IMR-90 (cell line): ENCODE measurements around the gene RASD2. TPM values are rescaled to one million over a fixed set of nuclear protein-coding genes. Genes with fewer than 3 reads are reported as not detected.

ENCODE experiments used
- ATAC-seq: fragments of 200-7000 bp; cut with Tn5 transposase; 2 replicates; pipeline ENCODE4 v1.9.1; 2020; ENCODE audit warnings: low read depth, mild to moderate bottlenecking, moderate library complexity
- BruUV-seq: library from RNA; stranded (reverse); fragments of 400-500 nt; replicated peaks from 2 replicates; lab custom pipeline; 2021; lab: Mats Ljungman, UMichigan
- CTCF ChIA-PET: fragments of 300-600 bp; formaldehyde crosslinking; extraction: SDS; loops from one replicate; lab custom pipeline; 2021; ENCODE audit warnings: antibody characterized with exemption; lab: Yijun Ruan, JAX
- POLR2A ChIA-PET: fragments of 300-600 bp; sonication (Branson Sonifier 250); formaldehyde crosslinking; loops from one replicate; lab custom pipeline; 2022; ENCODE audit warnings: antibody characterized with exemption; ENCODE audit not compliant: unreplicated experiment; lab: Charles Lee
- DNase-seq: peaks from one replicate; pipeline ENCODE4 v3.0.0; 2013
- H2AFZ ChIP-seq: replicated peaks from 2 replicates; pipeline ENCODE3; 2013; ENCODE audit warnings: low read length, mild to moderate bottlenecking; ENCODE audit not compliant: poor library complexity
- H2AK5ac ChIP-seq: 2 replicates; pipeline ENCODE4 v1.6.1; 2013; ENCODE audit warnings: low read depth, low read length, inconsistent platforms
- H2AK9ac ChIP-seq: replicated peaks from 2 replicates; pipeline ENCODE3; 2013; ENCODE audit warnings: mild to moderate bottlenecking, low read depth, low read length, moderate library complexity; ENCODE audit not compliant: poor library complexity
- H2BK120ac ChIP-seq: 2 replicates; pipeline ENCODE4 v1.6.1; 2013; ENCODE audit warnings: low read depth, low read length, inconsistent platforms
- H2BK15ac ChIP-seq: 3 replicates; pipeline ENCODE4 v1.6.1; 2013; ENCODE audit warnings: low read depth, low read length, inconsistent platforms
- H2BK20ac ChIP-seq: 2 replicates; pipeline ENCODE4 v1.6.1; 2013; ENCODE audit warnings: low read depth, mild to moderate bottlenecking, inconsistent platforms, low read length, moderate library complexity
- H2BK5ac ChIP-seq: 2 replicates; pipeline ENCODE4 v1.6.1; 2013; ENCODE audit warnings: mild to moderate bottlenecking, low read depth, low read length, inconsistent platforms; ENCODE audit not compliant: poor library complexity, severe bottlenecking
- H3K14ac ChIP-seq: replicated peaks from 2 replicates; pipeline ENCODE4 v1.6.1; 2013; ENCODE audit warnings: low read depth, low read length, inconsistent platforms
- H3K18ac ChIP-seq: 2 replicates; pipeline ENCODE4 v1.6.1; 2013; ENCODE audit warnings: low read depth, low read length, control low read depth
- H3K23ac ChIP-seq: 2 replicates; pipeline ENCODE4 v1.6.1; 2013; ENCODE audit warnings: low read depth, low read length, inconsistent platforms
- H3K27ac ChIP-seq: 2 replicates; pipeline ENCODE4 v1.5.1; 2013; ENCODE audit warnings: mild to moderate bottlenecking, control low read depth, low read length; ENCODE audit not compliant: insufficient read depth
- H3K27me3 ChIP-seq: 2 replicates; pipeline ENCODE4 v1.6.1; 2013; ENCODE audit warnings: low read length; ENCODE audit not compliant: control insufficient read depth, insufficient read depth
- H3K36me3 ChIP-seq: 2 replicates; pipeline ENCODE4 v1.6.1; 2013; ENCODE audit warnings: low read length, mixed read lengths; ENCODE audit not compliant: control insufficient read depth, insufficient read depth
- H3K4ac ChIP-seq: 2 replicates; pipeline ENCODE4 v1.6.1; 2013; ENCODE audit warnings: low read depth, low read length, inconsistent platforms
- H3K4me1 ChIP-seq: 2 replicates; pipeline ENCODE4 v1.6.1; 2013; ENCODE audit warnings: low read length, mixed read lengths; ENCODE audit not compliant: control insufficient read depth, insufficient read depth
- H3K4me2 ChIP-seq: 2 replicates; pipeline ENCODE4 v1.6.1; 2013; ENCODE audit warnings: low read depth, mild to moderate bottlenecking, control low read depth, low read length, moderate library complexity
- H3K4me3 ChIP-seq: 2 replicates; pipeline ENCODE4 v1.5.1; 2013; ENCODE audit warnings: low read depth, mild to moderate bottlenecking, control low read depth, low read length, moderate library complexity; ENCODE audit not compliant: insufficient read depth
- H3K56ac ChIP-seq: 2 replicates; pipeline ENCODE4 v1.6.1; 2013; ENCODE audit warnings: low read length, inconsistent platforms; ENCODE audit not compliant: insufficient read depth; ENCODE audit errors: extremely low read depth
- H3K79me1 ChIP-seq, 2 experiments: 2 replicates each; pipeline ENCODE4 v1.6.1; 2013; ENCODE audit warnings: low read length in 2 of 2, inconsistent platforms in 1 of 2, low read depth in 1 of 2
- H3K9ac ChIP-seq: 2 replicates; pipeline ENCODE4 v1.6.1; 2013; ENCODE audit warnings: low read depth, low read length, control low read depth
- H3K9me1 ChIP-seq: 2 replicates; pipeline ENCODE4 v1.6.1; 2013; ENCODE audit warnings: low read length, inconsistent platforms; ENCODE audit not compliant: insufficient read depth
- H3K9me3 ChIP-seq: 2 replicates; pipeline ENCODE4 v1.6.1; 2013; ENCODE audit warnings: low read length; ENCODE audit not compliant: control insufficient read depth, insufficient read depth
- H4K20me1 ChIP-seq: 2 replicates; pipeline ENCODE4 v1.6.1; 2013; ENCODE audit warnings: low read length, inconsistent platforms; ENCODE audit not compliant: insufficient read depth
- H4K5ac ChIP-seq: 2 replicates; pipeline ENCODE4 v1.6.1; 2013; ENCODE audit warnings: mild to moderate bottlenecking, low read depth, low read length, control low read depth
- H4K8ac ChIP-seq, 2 experiments: 2 replicates each; pipeline ENCODE4 v1.6.1; 2013; ENCODE audit warnings: low read depth in 2 of 2, low read length in 2 of 2, control low read depth in 1 of 2, inconsistent platforms in 1 of 2
- H4K91ac ChIP-seq: 2 replicates; pipeline ENCODE4 v1.6.1; 2013; ENCODE audit warnings: low read depth, low read length, inconsistent platforms; ENCODE audit not compliant: insufficient read depth
- CHD1 ChIP-seq: IDR thresholded peaks from 2 replicates; pipeline ENCODE4 v1.6.1; 2012; ENCODE audit warnings: low read depth, low read length, improper control_type of control experiment
- RCOR1 ChIP-seq: IDR thresholded peaks from 2 replicates; pipeline ENCODE4 v1.6.1; 2012; ENCODE audit warnings: mild to moderate bottlenecking, low read length, improper control_type of control experiment; ENCODE audit not compliant: insufficient replicate concordance
- WGBS, 2 experiments: methylation state at CpG; one replicate each; pipeline versions ENCODE4 v1.1.5 to v1.1.7; 2013; ENCODE audit warnings: missing lambda C conversion rate in 2 of 2; ENCODE audit not compliant: insufficient read length in 1 of 2; ENCODE audit errors: extremely low coverage in 2 of 2; 5-methylcytosine and 5-hydroxymethylcytosine counted together
- dilution Hi-C: fragments of 300-500 bp; cut with HindIII; formaldehyde crosslinking; loops from one replicate; pipeline ENCODE4 v1.14.3; 2018; ENCODE audit warnings: low sequenced_read_pairs; ENCODE audit not compliant: unreplicated experiment
- in situ Hi-C: fragments of 300-500 bp; cut with MboI; formaldehyde crosslinking; loops from 3 replicates; pipeline ENCODE4 v1.14.3; 2019; ENCODE audit warnings: low sequenced_read_pairs, inconsistent platforms, mixed read lengths
- intact Hi-C: fragments of 100-400 bp; cut with micrococcal nuclease; formaldehyde crosslinking; loops from 2 replicates; pipeline ENCODE4 v1.10.0; 2022
- polyA plus RNA-seq, 3 experiments: library from polyadenylated mRNA; depleted of rRNA; stranded (reverse); fragments of >200 nt; gene quantifications; 2 replicates each; pipeline ENCODE4 v1.2.3, GENCODE V29; 2012; ENCODE audit warnings: low replicate concordance in 1 of 3
- total RNA-seq: library from RNA; depleted of rRNA; stranded (reverse); fragments of >200 nt; gene quantifications from 2 replicates; pipeline ENCODE4 v1.2.3, GENCODE V29; 2012

The RASD2 gene
- total and polyA plus RNA-seq, 2 of the 4 experiments (the other 2 are of a cell fraction) = under 0.01 to 0.32 TPM

DNA sequence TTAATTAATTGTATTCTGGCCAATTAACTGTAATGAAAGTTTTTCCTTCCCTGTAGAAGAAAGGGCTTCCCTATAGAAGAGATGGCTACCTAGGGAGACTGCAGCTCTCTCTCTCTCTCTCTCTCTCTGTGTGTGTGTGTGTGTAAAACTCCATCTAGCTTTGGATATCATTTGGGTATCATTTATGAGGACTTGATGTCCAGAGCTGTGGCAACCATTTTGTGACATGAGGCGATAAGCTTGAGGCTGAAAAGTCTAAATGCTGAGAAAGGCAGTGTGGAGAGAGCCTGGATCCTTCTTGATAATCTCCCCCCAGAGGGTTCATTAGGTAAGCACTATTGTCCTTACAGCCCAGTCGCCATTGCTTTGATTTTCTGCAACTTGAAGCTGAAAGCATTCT lies 30.7 kb upstream of the RASD2 start:
- BruUV-seq = no TSS peak
- Histone ChIP-seq H3K27ac (no peak overlapping the region; the same call in 1 of the 2 replicates), H3K4me1 (peaks cover 17% of the 10 kb centered on the region)

More for the DNA sequence above, 30.7 kb upstream of the RASD2 start:
- peak overlapping the region; percentile 64; the same call in 1 of the 2 replicates for H3K4ac ChIP-seq
- WGBS, 2 experiments = no CpG with 5 or more reads among the region's 2 CpGs
- H2BK5ac ChIP-seq = no peak overlapping the region
- peak overlapping the region; percentile 32 for H2AK5ac ChIP-seq
- no peaks in the 10 kb centered on the region for H3K79me1 ChIP-seq
- DNase-seq (no peak), ATAC-seq (no peak)
- ChIA-PET POLR2A (interaction anchor here (0.6 kb wide), 1 partner anchor 42 kb away, joined by 3 read pairs; no protein-coding TSS in a partner anchor), CTCF (no interaction called here)
- no peaks in the 10 kb centered on the region for H3K36me3 ChIP-seq
- H3K9me1 ChIP-seq = no peaks in the 10 kb centered on the region; the same call in 1 of the 2 replicates
- intact Hi-C loops = no loop called here
- no peak overlapping the region for H3K4me2 ChIP-seq
- H3K14ac ChIP-seq = peak overlapping the region; percentile 39; the same call in 1 of the 2 replicates
- peak overlapping the region; percentile 96; the same call in 1 of the 3 replicates for H2BK15ac ChIP-seq
- H2BK120ac ChIP-seq = peak overlapping the region; percentile 42; the same call in 1 of the 2 replicates
- no peaks in the 10 kb centered on the region for H3K27me3 ChIP-seq
- H2AK9ac ChIP-seq = no peak overlapping the region
- TF ChIP-seq RCOR1 (no peak), CHD1 (no peak)
- no peaks in the 10 kb centered on the region for H3K9me3 ChIP-seq
- H3K4me3 ChIP-seq = no peak overlapping the region
- no peak overlapping the region for H3K9ac ChIP-seq
- peak overlapping the region; percentile 31; the same call in 1 of the 2 replicates for H4K91ac ChIP-seq
- no peaks in the 10 kb centered on the region for H4K20me1 ChIP-seq
- H4K5ac ChIP-seq = no peak overlapping the region
- H2AFZ ChIP-seq = peak overlapping the region; percentile 79
- peak overlapping the region; percentile 20; the same call in 1 of the 2 replicates for H2BK20ac ChIP-seq
- dilution Hi-C loops = no loop called here
- H3K56ac ChIP-seq = no peak overlapping the region
- H3K18ac ChIP-seq = no peak overlapping the region
- H4K8ac ChIP-seq = peak overlapping the region; percentile 21 to 44; a peak in 1 of 4 replicates
- in situ Hi-C loops = no loop called here
- peak overlapping the region; percentile 31 for H3K23ac ChIP-seq
